Right lobe of liver (tissue), 4 donors: ENCODE data around the gene FHIT.

Experiments
- CTCF ChIP-seq, 4 donors: fragments of 200-600 bp in 3 of 4; fragments of 450-650 bp in 1 of 4; IDR thresholded peaks; one replicate each; pipeline versions ENCODE4 v1.5.1 to v1.8.0; 2016 to 2022; ENCODE audit warnings: antibody characterized with exemption in 4 of 4, mild to moderate bottlenecking in 2 of 4
- POLR2A ChIP-seq: fragments of 450-650 bp; IDR thresholded peaks from one replicate; pipeline ENCODE4 v1.6.1; 2017; ENCODE audit warnings: antibody characterized with exemption, mild to moderate bottlenecking
- donor health status: DM: no; HTN: no; CAD: no.
- donor health status: DM: no; HTN: no; CAD: no.
- donor health status: DM: no; HTN: yes; CAD: no.

DNA sequence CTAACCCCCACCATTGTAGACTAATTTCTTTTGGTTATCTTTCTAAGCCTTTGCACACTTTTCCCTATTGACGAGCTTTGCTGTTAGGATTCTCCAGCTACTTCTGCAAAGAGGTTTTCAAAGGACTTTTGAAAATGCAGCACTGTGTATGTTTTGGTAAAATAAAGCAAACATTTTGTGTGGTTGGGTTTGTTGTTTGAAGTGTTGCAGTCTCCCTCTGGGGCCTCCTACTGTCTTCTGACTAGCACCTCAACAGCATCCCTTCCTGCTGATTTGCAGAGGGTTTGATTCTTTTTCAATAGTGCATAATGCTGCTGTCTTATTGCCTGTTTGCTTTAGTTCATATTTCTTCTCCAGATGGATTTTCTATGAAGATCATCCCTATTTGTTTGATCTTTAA, 1426.4 kb downstream of the FHIT start:
- TF ChIP-seq CTCF (IDR thresholded peaks at IDR 0.05) (no peak), POLR2A (no peak)
